Suprapubic skin (tissue), 4 donors: Measurements from ENCODE around the gene MLST8. TPM values are rescaled to one million over a fixed set of nuclear protein-coding genes. Genes with fewer than 3 reads are reported as not detected.
A peak's percentile ranks its signal among the peaks of the same experiment; 100 is the strongest.

ENCODE experiments used
- DNase-seq, 2 donors: peaks; one replicate each; pipeline ENCODE4 v3.0.0-alpha.2; 2019; ENCODE audit warnings: low spot score in 2 of 2
- H3K27ac ChIP-seq: fragments of 200-600 bp; sonication (generic); one replicate; pipeline ENCODE4 v1.5.1; 2019
- H3K27me3 ChIP-seq: fragments of 200-600 bp; sonication (generic); one replicate; pipeline ENCODE4 v1.5.1; 2019
- H3K36me3 ChIP-seq: fragments of 200-600 bp; sonication (generic); one replicate; pipeline ENCODE4 v1.5.1; 2019
- H3K4me1 ChIP-seq: fragments of 200-600 bp; sonication (generic); one replicate; pipeline ENCODE4 v1.5.1; 2019
- H3K4me3 ChIP-seq: fragments of 200-600 bp; sonication (generic); one replicate; pipeline ENCODE4 v1.5.1; 2019; ENCODE audit warnings: mild to moderate bottlenecking
- H3K9me3 ChIP-seq: fragments of 200-600 bp; sonication (generic); one replicate; pipeline ENCODE4 v1.5.1; 2019
- EP300 ChIP-seq: sonication (generic); formaldehyde crosslinking; IDR thresholded peaks from one replicate; pipeline ENCODE4 v1.6.1; 2017; ENCODE audit warnings: antibody characterized with exemption
- POLR2A ChIP-seq, 2 donors: fragments of 450-650 bp; IDR thresholded peaks; one replicate each; pipeline ENCODE4 v1.6.1; 2017; ENCODE audit warnings: antibody characterized with exemption in 2 of 2, mild to moderate bottlenecking in 2 of 2, moderate library complexity in 2 of 2
- POLR2AphosphoS5 ChIP-seq, 3 donors: sonication (generic); formaldehyde crosslinking; IDR thresholded peaks; one replicate each; pipeline ENCODE4 v1.6.1; 2017; ENCODE audit warnings: antibody characterized with exemption in 3 of 3
- WGBS: methylation state at CpG from one replicate; pipeline ENCODE4 v1.1.5; 2018; 5-methylcytosine and 5-hydroxymethylcytosine counted together
- total RNA-seq, 4 donors: library from RNA; depleted of rRNA; stranded (reverse); fragments of >200 nt; gene quantifications; one replicate each; pipeline ENCODE4 v1.1.0, GENCODE V29; 2016
- TF ChIP-seq, protein P1 (sequence below), 2 donors: fragments of 200-600 bp in 1 of 2; fragments of 450-650 bp in 1 of 2; sonication (generic) in 1 of 2; IDR thresholded peaks; one replicate each; pipeline ENCODE4 v1.5.1; 2016 to 2019; ENCODE audit warnings: antibody characterized with exemption in 2 of 2, mild to moderate bottlenecking in 1 of 2, moderate library complexity in 1 of 2

Gene MLST8
- total RNA-seq, 4 donors from 2014 or later: 52.3 to 69.5 (median 55.1) TPM

DNA sequence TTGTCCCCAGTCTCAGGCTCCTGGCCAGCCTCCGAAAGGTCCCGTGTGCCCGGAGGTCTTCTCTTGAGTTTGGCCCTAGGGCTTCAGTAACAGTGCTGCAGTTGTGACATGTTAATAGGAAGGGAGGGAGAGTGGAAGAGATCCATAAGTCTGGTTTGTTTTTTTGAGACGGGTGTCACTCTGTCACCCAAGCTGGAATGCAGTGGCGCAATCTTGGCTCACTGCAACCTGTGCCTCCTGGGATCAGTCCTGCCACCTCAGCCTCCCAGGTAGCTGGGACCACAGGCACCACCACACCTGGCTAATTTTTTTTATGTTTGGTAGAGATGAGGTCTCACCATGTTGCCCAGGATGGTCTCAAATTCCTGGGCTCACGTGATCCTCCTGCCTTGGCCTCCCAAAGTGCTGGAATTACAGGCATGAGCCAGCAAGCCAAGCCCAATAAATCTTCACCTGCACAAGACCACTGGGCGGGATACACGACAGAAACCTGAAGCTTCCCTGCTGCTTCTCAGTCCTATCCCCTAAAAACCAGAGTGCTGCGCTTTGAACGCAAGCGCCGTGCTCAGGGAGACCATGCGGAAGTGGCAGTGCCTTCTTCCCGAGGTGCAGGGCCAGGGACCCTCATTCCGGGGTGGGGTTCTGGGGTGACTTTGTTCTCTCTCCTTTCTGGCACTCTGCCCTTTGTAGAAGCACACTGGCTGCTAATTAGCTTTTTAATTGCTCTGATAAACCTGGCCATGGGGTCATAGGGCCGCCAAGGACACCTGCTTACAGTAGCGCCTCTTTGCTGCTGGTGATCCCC, 38.8 kb upstream of the MLST8 start:
- no peak for TF ChIP-seq EP300
- TF ChIP-seq, protein P1, sequence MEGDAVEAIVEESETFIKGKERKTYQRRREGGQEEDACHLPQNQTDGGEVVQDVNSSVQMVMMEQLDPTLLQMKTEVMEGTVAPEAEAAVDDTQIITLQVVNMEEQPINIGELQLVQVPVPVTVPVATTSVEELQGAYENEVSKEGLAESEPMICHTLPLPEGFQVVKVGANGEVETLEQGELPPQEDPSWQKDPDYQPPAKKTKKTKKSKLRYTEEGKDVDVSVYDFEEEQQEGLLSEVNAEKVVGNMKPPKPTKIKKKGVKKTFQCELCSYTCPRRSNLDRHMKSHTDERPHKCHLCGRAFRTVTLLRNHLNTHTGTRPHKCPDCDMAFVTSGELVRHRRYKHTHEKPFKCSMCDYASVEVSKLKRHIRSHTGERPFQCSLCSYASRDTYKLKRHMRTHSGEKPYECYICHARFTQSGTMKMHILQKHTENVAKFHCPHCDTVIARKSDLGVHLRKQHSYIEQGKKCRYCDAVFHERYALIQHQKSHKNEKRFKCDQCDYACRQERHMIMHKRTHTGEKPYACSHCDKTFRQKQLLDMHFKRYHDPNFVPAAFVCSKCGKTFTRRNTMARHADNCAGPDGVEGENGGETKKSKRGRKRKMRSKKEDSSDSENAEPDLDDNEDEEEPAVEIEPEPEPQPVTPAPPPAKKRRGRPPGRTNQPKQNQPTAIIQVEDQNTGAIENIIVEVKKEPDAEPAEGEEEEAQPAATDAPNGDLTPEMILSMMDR (IDR thresholded peaks at IDR 0.05): no peak
- no peak for TF ChIP-seq POLR2AphosphoS5 (IDR thresholded peaks at IDR 0.05)
- TF ChIP-seq POLR2A (IDR thresholded peaks at IDR 0.05): no peak
- Histone ChIP-seq H3K9me3 (no peaks in the 10 kb centered on the region), H3K36me3 (peaks cover 44% of the 10 kb centered on the region), H3K4me1 (peaks cover 27% of the 10 kb centered on the region), H3K27ac (no peak overlapping the region), H3K4me3 (no peak overlapping the region), H3K27me3 (no peaks in the 10 kb centered on the region)
- WGBS: 84% methylated on average over 15 of the region's 17 CpGs
- no peak for DNase-seq

DNA sequence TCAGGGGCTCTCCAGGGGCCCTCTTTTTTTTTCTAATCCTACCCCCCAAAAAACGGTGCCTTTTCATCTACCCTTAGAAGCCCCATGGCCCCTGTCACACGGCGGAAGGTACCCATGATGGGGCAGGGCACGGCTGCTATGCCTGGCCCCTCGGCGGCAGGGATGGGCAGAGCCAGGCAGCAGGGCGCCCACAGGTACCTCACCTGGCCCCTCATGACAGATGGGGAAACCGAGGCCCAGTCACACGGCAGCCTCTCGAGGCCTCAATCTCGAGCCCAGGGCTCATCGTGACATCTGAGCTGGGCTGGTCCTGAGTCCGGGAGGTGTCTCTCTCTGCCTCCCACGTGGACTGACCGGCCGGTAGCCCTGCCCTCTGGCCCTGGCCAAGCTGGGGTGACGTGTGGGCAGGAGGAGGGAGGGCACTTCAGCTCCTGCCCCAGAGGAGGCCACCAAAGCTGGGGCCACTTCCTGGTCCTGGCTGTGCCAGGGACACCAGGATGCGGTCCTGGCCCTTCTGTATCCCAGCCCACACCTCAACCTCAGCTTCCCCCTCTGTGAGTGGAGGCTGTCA, 38.1 kb upstream of the MLST8 start:
- Histone ChIP-seq H3K27me3 (no peaks in the 10 kb centered on the region), H3K9me3 (no peaks in the 10 kb centered on the region), H3K27ac (no peak overlapping the region), H3K4me1 (peaks cover 20% of the 10 kb centered on the region), H3K36me3 (peaks cover 51% of the 10 kb centered on the region), H3K4me3 (no peak overlapping the region)
- whole genome bisulfite sequencing: 85% methylated on average over 14 of the region's 18 CpGs
- no peak for DNase-seq
- TF ChIP-seq EP300: no peak
- no peak for TF ChIP-seq POLR2AphosphoS5 (IDR thresholded peaks at IDR 0.05)
- no peak for TF ChIP-seq POLR2A (IDR thresholded peaks at IDR 0.05)
- TF ChIP-seq, protein P1 (IDR thresholded peaks at IDR 0.05): no peak

DNA sequence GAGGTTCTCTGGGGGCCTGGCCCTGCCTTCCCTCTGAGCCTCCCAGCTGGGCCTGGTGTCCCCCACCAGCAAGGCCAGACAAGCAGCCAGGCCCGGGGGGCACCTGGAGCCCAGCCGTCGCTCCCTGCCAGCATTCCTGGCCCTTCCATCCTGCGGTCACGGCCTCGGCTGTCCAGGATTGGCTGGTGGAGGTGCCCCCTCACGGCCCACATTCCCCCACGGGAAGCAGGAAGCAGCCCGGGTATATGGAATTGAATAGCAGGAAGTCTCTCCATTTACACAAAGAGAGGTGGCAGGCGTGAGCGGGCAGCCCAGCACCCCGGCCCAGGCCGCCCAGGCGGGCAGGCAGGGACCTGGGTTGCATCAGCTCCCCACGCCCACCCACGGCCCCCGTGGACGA, 35.2 kb upstream of the MLST8 start:
- Histone ChIP-seq H3K27ac (peak overlapping the region; percentile 21), H3K4me3 (peak overlapping the region; percentile 34), H3K27me3 (no peaks in the 10 kb centered on the region), H3K36me3 (peaks cover 80% of the 10 kb centered on the region), H3K9me3 (no peaks in the 10 kb centered on the region), H3K4me1 (no peaks in the 10 kb centered on the region)
- TF ChIP-seq POLR2A (IDR thresholded peaks at IDR 0.05) (no peak), EP300 (no peak)
- TF ChIP-seq, protein P1 (IDR thresholded peaks at IDR 0.05): no peak
- DNase-seq: no peak
- no CpG with 5 or more reads among the region's 18 CpGs for WGBS

DNA sequence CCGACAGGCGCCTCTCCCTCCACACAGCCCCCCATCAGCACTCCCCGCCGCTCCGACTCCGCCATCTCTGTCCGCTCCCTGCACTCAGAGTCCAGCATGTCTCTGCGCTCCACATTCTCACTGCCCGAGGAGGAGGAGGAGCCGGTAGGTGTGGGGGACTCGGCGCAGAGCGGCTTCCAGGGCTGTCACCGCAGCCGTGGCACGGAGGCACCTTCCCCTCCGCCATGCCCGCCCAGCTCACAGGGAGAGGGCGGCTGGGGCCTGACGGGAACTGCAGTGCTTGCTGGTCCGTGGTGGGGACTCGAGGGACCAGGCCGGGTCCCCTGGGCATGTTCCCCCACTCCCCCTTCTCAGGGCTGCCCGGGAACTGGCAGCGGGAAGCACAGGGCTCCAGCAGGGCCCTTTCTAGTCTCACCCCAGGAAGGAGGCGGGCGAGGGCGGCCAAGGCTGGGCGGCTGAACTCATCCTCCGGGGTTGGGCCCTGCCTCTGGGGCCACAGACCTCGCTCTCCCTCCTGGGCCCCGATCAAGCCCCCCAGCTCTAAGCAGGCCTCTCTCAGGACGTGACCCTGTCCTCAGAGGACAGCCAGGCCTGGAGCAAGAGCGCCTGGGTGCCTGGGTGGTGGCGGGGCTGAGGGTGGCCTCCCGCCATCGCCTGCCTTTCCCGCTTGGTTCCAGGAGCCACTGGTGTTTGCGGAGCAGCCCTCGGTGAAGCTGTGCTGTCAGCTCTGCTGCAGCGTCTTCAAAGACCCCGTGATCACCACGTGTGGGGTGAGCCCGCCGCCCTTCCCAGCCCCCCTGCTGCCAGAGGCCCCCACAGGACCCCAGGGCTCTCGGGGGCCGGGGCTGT, 34.4 kb upstream of the MLST8 start:
- H3K4me3 ChIP-seq: peak overlapping the region; percentile 34
- TF ChIP-seq POLR2A (IDR thresholded peaks at IDR 0.05): no peak
- TF ChIP-seq, protein P1 (IDR thresholded peaks at IDR 0.05): no peak
- no peak for TF ChIP-seq EP300
- TF ChIP-seq POLR2AphosphoS5 (IDR thresholded peaks at IDR 0.05): no peak
- H3K36me3 ChIP-seq: peaks cover 84% of the 10 kb centered on the region

More for the DNA sequence above, 34.4 kb upstream of the MLST8 start:
- 95% methylated on average over 19 of the region's 47 CpGs for WGBS
- DNase-seq: no peak
- Histone ChIP-seq H3K4me1 (no peaks in the 10 kb centered on the region), H3K9me3 (no peaks in the 10 kb centered on the region), H3K27ac (no peak overlapping the region), H3K27me3 (no peaks in the 10 kb centered on the region)
